GM23248 (cell line): ENCODE data around the gene TNIP1. TPM values are rescaled to one million over a fixed set of nuclear protein-coding genes. Genes with fewer than 3 reads are reported as not detected.

ENCODE experiments used
- DNase-seq: peaks from one replicate; pipeline ENCODE4 v3.0.0-alpha.2; 2015
- H2AFZ ChIP-seq: fragments of 200-600 bp; sonication (generic); 2 replicates; pipeline ENCODE4 v1.6.1; 2016; ENCODE audit warnings: antibody characterized with exemption
- H3F3A ChIP-seq: fragments of 200-600 bp; sonication (generic); 2 replicates; pipeline ENCODE4 v1.6.1; 2016; ENCODE audit warnings: mild to moderate bottlenecking, antibody characterized with exemption, mixed run types; ENCODE audit not compliant: insufficient read depth
- H3K27ac ChIP-seq: fragments of 200-600 bp; sonication (generic); 2 replicates; pipeline ENCODE4 v1.5.1; 2016; ENCODE audit warnings: mild to moderate bottlenecking
- H3K27me3 ChIP-seq: fragments of 200-600 bp; sonication (generic); replicated peaks from 2 replicates; pipeline ENCODE4 v1.6.1; 2016; ENCODE audit warnings: mild to moderate bottlenecking; ENCODE audit not compliant: insufficient read depth
- H3K36me3 ChIP-seq: fragments of 200-600 bp; sonication (generic); 2 replicates; pipeline ENCODE4 v1.6.1; 2016; ENCODE audit warnings: low read depth, mild to moderate bottlenecking
- H3K4me1 ChIP-seq: fragments of 200-600 bp; sonication (generic); 2 replicates; pipeline ENCODE4 v1.6.1; 2016; ENCODE audit warnings: mild to moderate bottlenecking; ENCODE audit not compliant: insufficient read depth
- H3K4me2 ChIP-seq: fragments of 200-600 bp; sonication (generic); one replicate; pipeline ENCODE4 v1.6.1; 2016; ENCODE audit warnings: mild to moderate bottlenecking; ENCODE audit not compliant: unreplicated experiment
- H3K4me3 ChIP-seq: fragments of 200-600 bp; sonication (generic); 2 replicates; pipeline ENCODE4 v1.5.1; 2016; ENCODE audit warnings: mild to moderate bottlenecking
- H3K79me2 ChIP-seq: fragments of 200-600 bp; sonication (generic); 2 replicates; pipeline ENCODE4 v1.6.1; 2016; ENCODE audit warnings: mild to moderate bottlenecking; ENCODE audit not compliant: insufficient read depth
- H3K9ac ChIP-seq: fragments of 200-600 bp; sonication (generic); 2 replicates; pipeline ENCODE4 v1.6.1; 2016; ENCODE audit warnings: mild to moderate bottlenecking
- H3K9me2 ChIP-seq: fragments of 200-600 bp; sonication (generic); 2 replicates; pipeline ENCODE4 v1.6.1; 2016; ENCODE audit warnings: mixed run types, mild to moderate bottlenecking, moderate library complexity; ENCODE audit not compliant: insufficient read depth
- H3K9me3 ChIP-seq: fragments of 200-600 bp; sonication (generic); one replicate; pipeline ENCODE4 v1.6.1; 2017; ENCODE audit warnings: low read depth
- H4K20me1 ChIP-seq: fragments of 200-600 bp; sonication (generic); 2 replicates; pipeline ENCODE4 v1.6.0; 2016; ENCODE audit not compliant: insufficient read depth
- EZH2 ChIP-seq: fragments of 200-600 bp; sonication (generic); IDR thresholded peaks from 2 replicates; pipeline ENCODE4 v1.6.1; 2018; ENCODE audit warnings: antibody characterized with exemption, mild to moderate bottlenecking; ENCODE audit not compliant: insufficient read depth, poor library complexity, severe bottlenecking
- EZH2phosphoT487 ChIP-seq: fragments of 200-600 bp; sonication (generic); IDR thresholded peaks from 2 replicates; pipeline ENCODE4 v1.6.1; 2018; ENCODE audit warnings: antibody characterized with exemption, moderate library complexity, mild to moderate bottlenecking, low read depth; ENCODE audit not compliant: insufficient read depth
- WGBS, 2 experiments: methylation state at CpG; one replicate each; pipeline ENCODE4 v1.1.6; 2015 to 2017; ENCODE audit warnings: low lambda C conversion rate in 2 of 2, low coverage in 1 of 2; ENCODE audit errors: missing lambda C conversion rate in 2 of 2; 5-methylcytosine and 5-hydroxymethylcytosine counted together
- in situ Hi-C: fragments of 300-500 bp; cut with MboI; formaldehyde crosslinking; loops from 2 replicates; pipeline ENCODE4 v1.15.0; 2020
- polyA plus RNA-seq: library from polyadenylated mRNA; unstranded; fragments of >200 nt; fragmentation: Nextera tagmentation; extraction: Ambion mirVana; gene quantifications from 2 replicates; pipeline ENCODE4 v1.2.1, GENCODE V29; 2016
- total RNA-seq: library from RNA; depleted of rRNA; stranded (reverse); fragments of >200 nt; shearing (Covaris generic); gene quantifications from 2 replicates; pipeline ENCODE4 v1.2.3, GENCODE V29; 2014

TNIP1 gene
- total and polyA plus RNA-seq, 2 experiments from 2014 or later = 43.2 to 88.8 TPM

GRCh38 chr5:151067632-151068432 is 13.0 kb downstream of the TNIP1 start:
- H3K27ac ChIP-seq = no peak overlapping the region
- no peak for TF ChIP-seq EZH2phosphoT487
- 94 to 95% methylated on average over 14 of the region's 14 CpGs for WGBS, 2 experiments
- H3K36me3 ChIP-seq = no peaks in the 10 kb centered on the region
- no peak overlapping the region for H2AFZ ChIP-seq
- peaks cover 16% of the 10 kb centered on the region for H3F3A ChIP-seq
- no peaks in the 10 kb centered on the region for H3K9me2 ChIP-seq
- H3K4me3 ChIP-seq = no peak overlapping the region
- peaks cover 95% of the 10 kb centered on the region for H3K79me2 ChIP-seq
- no peak overlapping the region for H3K9ac ChIP-seq
- peaks cover 41% of the 10 kb centered on the region for H3K4me1 ChIP-seq
- H3K27me3 ChIP-seq = no peaks in the 10 kb centered on the region
- H3K4me2 ChIP-seq = no peak overlapping the region
- no peaks in the 10 kb centered on the region for H3K9me3 ChIP-seq
- in situ Hi-C loops = no loop called here
- DNase-seq = peak; percentile 19
- peaks cover 4% of the 10 kb centered on the region for H4K20me1 ChIP-seq

GRCh38 chr5:151066920-151067319 is 13.9 kb downstream of the TNIP1 start:
- Histone ChIP-seq H3K9me2 (no peaks in the 10 kb centered on the region), H3K36me3 (0 out of 2 replicates have a peak, but pooled peaks cover under 1% of the 10 kb centered on the region), H3K4me1 (peaks cover 36% of the 10 kb centered on the region), H3K9ac (no peak overlapping the region), H3K27ac (no peak overlapping the region), H3K27me3 (no peaks in the 10 kb centered on the region), H3K9me3 (no peaks in the 10 kb centered on the region), H4K20me1 (peaks cover 4% of the 10 kb centered on the region), H3F3A (peaks cover 9% of the 10 kb centered on the region; the same call in 1 of the 2 replicates), H3K4me2 (no peak overlapping the region), H2AFZ (no peak overlapping the region), H3K79me2 (peaks cover 97% of the 10 kb centered on the region), H3K4me3 (no peak overlapping the region)
- no peak for TF ChIP-seq EZH2
- no peak for TF ChIP-seq EZH2phosphoT487
- no peak for DNase-seq
- in situ Hi-C loops = no loop called here
- 92% methylated on average over 6 of the region's 6 CpGs for WGBS, 2 experiments

- peaks cover 4% of the 10 kb centered on the region for H4K20me1 ChIP-seq
- no peak overlapping the region for H3K9ac ChIP-seq
- TF ChIP-seq EZH2 = no peak
- no peak for TF ChIP-seq EZH2phosphoT487
- H3K9me2 ChIP-seq = no peaks in the 10 kb centered on the region
- no peak overlapping the region for H3K4me2 ChIP-seq
- no peak overlapping the region for H3K4me3 ChIP-seq
- no peak overlapping the region for H2AFZ ChIP-seq
- no peaks in the 10 kb centered on the region for H3K27me3 ChIP-seq
- H3K9me3 ChIP-seq = no peaks in the 10 kb centered on the region
- H3K79me2 ChIP-seq = peaks cover 94% of the 10 kb centered on the region
- H3K27ac ChIP-seq = no peak overlapping the region
- peaks cover 26% of the 10 kb centered on the region for H3K4me1 ChIP-seq
- no peak for DNase-seq
- H3K36me3 ChIP-seq = peaks cover 10% of the 10 kb centered on the region; the same call in 1 of the 2 replicates
- peaks cover 5% of the 10 kb centered on the region; the same call in 1 of the 2 replicates for H3F3A ChIP-seq
- 94 to 95% methylated on average over 1 of the region's 1 CpG for WGBS, 2 experiments
- in situ Hi-C loops = no loop called here
Observed at GRCh38 chr5:151065609-151066008, 15.2 kb downstream of the TNIP1 start.

DNA sequence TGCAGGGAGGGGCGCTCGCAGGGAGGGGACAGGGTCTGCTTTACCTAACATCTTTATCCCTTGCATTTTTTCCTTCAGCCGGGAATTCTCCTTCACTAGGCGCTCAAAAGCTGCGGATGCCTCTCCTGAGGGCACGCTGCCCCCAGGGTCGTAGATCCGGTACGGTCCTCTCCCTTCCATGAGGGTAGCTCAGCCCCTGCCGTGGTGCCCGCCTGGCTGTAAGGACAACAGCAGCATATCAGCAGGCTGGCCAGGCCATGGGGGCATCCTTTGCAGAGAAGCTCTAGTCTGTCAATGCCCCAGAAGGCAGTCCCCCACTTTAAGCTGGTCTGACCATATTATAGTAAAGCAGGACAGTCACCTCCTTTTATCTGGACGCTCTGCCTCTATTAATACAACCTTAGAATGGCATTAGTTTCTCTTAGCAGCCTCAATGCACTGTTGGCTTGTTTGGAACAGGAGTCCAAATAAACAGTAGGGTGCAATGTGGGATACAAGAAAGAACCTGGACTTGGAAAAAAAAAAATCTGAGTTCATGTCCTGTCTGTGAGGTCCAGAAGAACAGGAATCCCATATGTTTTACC is 15.8 kb downstream of the TNIP1 start:
- TF ChIP-seq EZH2phosphoT487 = no peak
- TF ChIP-seq EZH2 = no peak
- no peaks in the 10 kb centered on the region for H3F3A ChIP-seq
- DNase-seq = no peak
- no peak overlapping the region for H3K4me2 ChIP-seq
- H3K36me3 ChIP-seq = peaks cover 16% of the 10 kb centered on the region; the same call in 1 of the 2 replicates
- no peaks in the 10 kb centered on the region for H3K27me3 ChIP-seq
- in situ Hi-C loops = no loop called here
- peaks cover 4% of the 10 kb centered on the region for H4K20me1 ChIP-seq
- no peak overlapping the region for H2AFZ ChIP-seq
- H3K27ac ChIP-seq = no peak overlapping the region
- no peak overlapping the region for H3K9ac ChIP-seq
- no peak overlapping the region for H3K4me3 ChIP-seq
- H3K9me2 ChIP-seq = no peaks in the 10 kb centered on the region
- H3K4me1 ChIP-seq = peaks cover 22% of the 10 kb centered on the region
- no peaks in the 10 kb centered on the region for H3K9me3 ChIP-seq
- H3K79me2 ChIP-seq = peaks cover 92% of the 10 kb centered on the region
- WGBS, 2 experiments = 96 to 98% methylated on average over 12 of the region's 12 CpGs
